IMR-90 (cell line): ENCODE measurements around the gene NAGPA. TPM values are rescaled to one million over a fixed set of nuclear protein-coding genes. Genes with fewer than 3 reads are reported as not detected.

ENCODE experiments used
- ATAC-seq: fragments of 200-7000 bp; cut with Tn5 transposase; 2 replicates; pipeline ENCODE4 v1.9.1; 2020; ENCODE audit warnings: low read depth, mild to moderate bottlenecking, moderate library complexity
- BruUV-seq: library from RNA; stranded (reverse); fragments of 400-500 nt; replicated peaks from 2 replicates; lab custom pipeline; 2021; lab: Mats Ljungman, UMichigan
- CTCF ChIA-PET: fragments of 300-600 bp; formaldehyde crosslinking; extraction: SDS; loops from one replicate; lab custom pipeline; 2021; ENCODE audit warnings: antibody characterized with exemption; lab: Yijun Ruan, JAX
- POLR2A ChIA-PET: fragments of 300-600 bp; sonication (Branson Sonifier 250); formaldehyde crosslinking; loops from one replicate; lab custom pipeline; 2022; ENCODE audit warnings: antibody characterized with exemption; ENCODE audit not compliant: unreplicated experiment; lab: Charles Lee
- DNase-seq: peaks from one replicate; pipeline ENCODE4 v3.0.0; 2013
- H2AFZ ChIP-seq: replicated peaks from 2 replicates; pipeline ENCODE3; 2013; ENCODE audit warnings: low read length, mild to moderate bottlenecking; ENCODE audit not compliant: poor library complexity
- H2AK5ac ChIP-seq: 2 replicates; pipeline ENCODE4 v1.6.1; 2013; ENCODE audit warnings: low read depth, low read length, inconsistent platforms
- H2AK9ac ChIP-seq: replicated peaks from 2 replicates; pipeline ENCODE3; 2013; ENCODE audit warnings: mild to moderate bottlenecking, low read depth, low read length, moderate library complexity; ENCODE audit not compliant: poor library complexity
- H2BK120ac ChIP-seq: 2 replicates; pipeline ENCODE4 v1.6.1; 2013; ENCODE audit warnings: low read depth, low read length, inconsistent platforms
- H2BK15ac ChIP-seq: 3 replicates; pipeline ENCODE4 v1.6.1; 2013; ENCODE audit warnings: low read depth, low read length, inconsistent platforms
- H2BK20ac ChIP-seq: 2 replicates; pipeline ENCODE4 v1.6.1; 2013; ENCODE audit warnings: low read depth, mild to moderate bottlenecking, inconsistent platforms, low read length, moderate library complexity
- H2BK5ac ChIP-seq: 2 replicates; pipeline ENCODE4 v1.6.1; 2013; ENCODE audit warnings: mild to moderate bottlenecking, low read depth, low read length, inconsistent platforms; ENCODE audit not compliant: poor library complexity, severe bottlenecking
- H3K14ac ChIP-seq: replicated peaks from 2 replicates; pipeline ENCODE4 v1.6.1; 2013; ENCODE audit warnings: low read depth, low read length, inconsistent platforms
- H3K18ac ChIP-seq: 2 replicates; pipeline ENCODE4 v1.6.1; 2013; ENCODE audit warnings: low read depth, low read length, control low read depth
- H3K23ac ChIP-seq: 2 replicates; pipeline ENCODE4 v1.6.1; 2013; ENCODE audit warnings: low read depth, low read length, inconsistent platforms
- H3K27ac ChIP-seq: 2 replicates; pipeline ENCODE4 v1.5.1; 2013; ENCODE audit warnings: mild to moderate bottlenecking, control low read depth, low read length; ENCODE audit not compliant: insufficient read depth
- H3K27me3 ChIP-seq: 2 replicates; pipeline ENCODE4 v1.6.1; 2013; ENCODE audit warnings: low read length; ENCODE audit not compliant: control insufficient read depth, insufficient read depth
- H3K36me3 ChIP-seq: 2 replicates; pipeline ENCODE4 v1.6.1; 2013; ENCODE audit warnings: low read length, mixed read lengths; ENCODE audit not compliant: control insufficient read depth, insufficient read depth
- H3K4ac ChIP-seq: 2 replicates; pipeline ENCODE4 v1.6.1; 2013; ENCODE audit warnings: low read depth, low read length, inconsistent platforms
- H3K4me1 ChIP-seq: 2 replicates; pipeline ENCODE4 v1.6.1; 2013; ENCODE audit warnings: low read length, mixed read lengths; ENCODE audit not compliant: control insufficient read depth, insufficient read depth
- H3K4me2 ChIP-seq: 2 replicates; pipeline ENCODE4 v1.6.1; 2013; ENCODE audit warnings: low read depth, mild to moderate bottlenecking, control low read depth, low read length, moderate library complexity
- H3K4me3 ChIP-seq: 2 replicates; pipeline ENCODE4 v1.5.1; 2013; ENCODE audit warnings: low read depth, mild to moderate bottlenecking, control low read depth, low read length, moderate library complexity; ENCODE audit not compliant: insufficient read depth
- H3K56ac ChIP-seq: 2 replicates; pipeline ENCODE4 v1.6.1; 2013; ENCODE audit warnings: low read length, inconsistent platforms; ENCODE audit not compliant: insufficient read depth; ENCODE audit errors: extremely low read depth
- H3K79me1 ChIP-seq, 2 experiments: 2 replicates each; pipeline ENCODE4 v1.6.1; 2013; ENCODE audit warnings: low read length in 2 of 2, inconsistent platforms in 1 of 2, low read depth in 1 of 2
- H3K9ac ChIP-seq: 2 replicates; pipeline ENCODE4 v1.6.1; 2013; ENCODE audit warnings: low read depth, low read length, control low read depth
- H3K9me1 ChIP-seq: 2 replicates; pipeline ENCODE4 v1.6.1; 2013; ENCODE audit warnings: low read length, inconsistent platforms; ENCODE audit not compliant: insufficient read depth
- H3K9me3 ChIP-seq: 2 replicates; pipeline ENCODE4 v1.6.1; 2013; ENCODE audit warnings: low read length; ENCODE audit not compliant: control insufficient read depth, insufficient read depth
- H4K20me1 ChIP-seq: 2 replicates; pipeline ENCODE4 v1.6.1; 2013; ENCODE audit warnings: low read length, inconsistent platforms; ENCODE audit not compliant: insufficient read depth
- H4K5ac ChIP-seq: 2 replicates; pipeline ENCODE4 v1.6.1; 2013; ENCODE audit warnings: mild to moderate bottlenecking, low read depth, low read length, control low read depth
- H4K8ac ChIP-seq, 2 experiments: 2 replicates each; pipeline ENCODE4 v1.6.1; 2013; ENCODE audit warnings: low read depth in 2 of 2, low read length in 2 of 2, control low read depth in 1 of 2, inconsistent platforms in 1 of 2
- H4K91ac ChIP-seq: 2 replicates; pipeline ENCODE4 v1.6.1; 2013; ENCODE audit warnings: low read depth, low read length, inconsistent platforms; ENCODE audit not compliant: insufficient read depth
- CEBPB ChIP-seq: IDR thresholded peaks from 2 replicates; pipeline ENCODE4 v1.6.1; 2012; ENCODE audit warnings: low read depth, low read length, improper control_type of control experiment
- MAFK ChIP-seq: IDR thresholded peaks from 2 replicates; pipeline ENCODE4 v1.6.1; 2012; ENCODE audit warnings: low read depth, low read length, improper control_type of control experiment
- NFE2L2 ChIP-seq: fragments of 150-350 bp; IDR thresholded peaks from 2 replicates; pipeline ENCODE4 v1.6.1; 2016; ENCODE audit warnings: low read depth, mild to moderate bottlenecking, low read length
- RCOR1 ChIP-seq: IDR thresholded peaks from 2 replicates; pipeline ENCODE4 v1.6.1; 2012; ENCODE audit warnings: mild to moderate bottlenecking, low read length, improper control_type of control experiment; ENCODE audit not compliant: insufficient replicate concordance
- RFX5 ChIP-seq: IDR thresholded peaks from 2 replicates; pipeline ENCODE4 v1.8.0; 2012; ENCODE audit warnings: low read depth, mild to moderate bottlenecking, low read length, moderate library complexity
- WGBS, 2 experiments: methylation state at CpG; one replicate each; pipeline versions ENCODE4 v1.1.5 to v1.1.7; 2013; ENCODE audit warnings: missing lambda C conversion rate in 2 of 2; ENCODE audit not compliant: insufficient read length in 1 of 2; ENCODE audit errors: extremely low coverage in 2 of 2; 5-methylcytosine and 5-hydroxymethylcytosine counted together
- dilution Hi-C: fragments of 300-500 bp; cut with HindIII; formaldehyde crosslinking; loops from one replicate; pipeline ENCODE4 v1.14.3; 2018; ENCODE audit warnings: low sequenced_read_pairs; ENCODE audit not compliant: unreplicated experiment
- in situ Hi-C: fragments of 300-500 bp; cut with MboI; formaldehyde crosslinking; loops from 3 replicates; pipeline ENCODE4 v1.14.3; 2019; ENCODE audit warnings: low sequenced_read_pairs, inconsistent platforms, mixed read lengths
- intact Hi-C: fragments of 100-400 bp; cut with micrococcal nuclease; formaldehyde crosslinking; loops from 2 replicates; pipeline ENCODE4 v1.10.0; 2022
- polyA plus RNA-seq, 3 experiments: library from polyadenylated mRNA; depleted of rRNA; stranded (reverse); fragments of >200 nt; gene quantifications; 2 replicates each; pipeline ENCODE4 v1.2.3, GENCODE V29; 2012; ENCODE audit warnings: low replicate concordance in 1 of 3
- total RNA-seq: library from RNA; depleted of rRNA; stranded (reverse); fragments of >200 nt; gene quantifications from 2 replicates; pipeline ENCODE4 v1.2.3, GENCODE V29; 2012
- TF ChIP-seq, protein P1 (sequence below): fragments of 150-350 bp; IDR thresholded peaks from 2 replicates; pipeline ENCODE4 v1.6.1; 2017; ENCODE audit warnings: mild to moderate bottlenecking, antibody characterized with exemption, low read length, low read depth

NAGPA gene
- total and polyA plus RNA-seq, 2 of the 4 experiments (the other 2 are of a cell fraction): 6.5 to 12.2 TPM

DNA sequence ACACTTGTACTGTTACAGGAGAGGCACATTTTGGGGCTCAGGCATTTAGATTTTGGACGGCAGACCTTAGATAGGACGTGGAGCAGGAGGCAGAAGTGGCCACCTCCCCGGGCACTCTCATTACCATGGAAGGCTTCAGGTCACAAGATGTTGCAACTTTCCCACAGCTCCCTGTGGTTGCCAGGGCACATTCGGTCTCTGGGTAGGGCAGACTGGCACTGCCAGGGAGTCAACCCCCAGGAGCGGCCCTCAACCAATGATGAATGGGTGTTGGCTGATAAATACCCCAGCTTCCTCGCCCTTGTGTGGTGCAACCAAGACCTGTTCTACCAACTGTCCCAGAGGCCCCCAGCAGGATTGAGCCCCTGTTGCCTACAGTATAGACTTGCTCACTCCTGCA, 11.2 kb downstream of the NAGPA start:
- Histone ChIP-seq H3K9me3 (no peaks in the 10 kb centered on the region), H3K18ac (no peak overlapping the region), H3K4me1 (no peaks in the 10 kb centered on the region), H3K56ac (no peak overlapping the region), H2AFZ (no peak overlapping the region), H2AK5ac (no peak overlapping the region), H2AK9ac (no peak overlapping the region), H3K79me1 (no peaks in the 10 kb centered on the region), H2BK5ac (no peak overlapping the region), H2BK15ac (no peak overlapping the region), H3K14ac (no peak overlapping the region), H2BK20ac (no peak overlapping the region), H3K27me3 (peaks cover 6% of the 10 kb centered on the region; the same call in 1 of the 2 replicates), H3K4me3 (no peak overlapping the region), H3K27ac (no peak overlapping the region), H4K91ac (no peak overlapping the region), H3K36me3 (no peaks in the 10 kb centered on the region), H4K20me1 (no peaks in the 10 kb centered on the region), H4K5ac (no peak overlapping the region), H2BK120ac (no peak overlapping the region), H3K9ac (no peak overlapping the region), H3K4ac (no peak overlapping the region), H3K4me2 (no peak overlapping the region), H4K8ac (no peak overlapping the region), H3K9me1 (no peaks in the 10 kb centered on the region), H3K23ac (no peak overlapping the region)
- in situ Hi-C loops: no loop called here
- no peak for DNase-seq
- dilution Hi-C loops: no loop called here
- CTCF ChIA-PET: no interaction called here
- WGBS, 2 experiments: 80% methylated on average over 1 of the region's 6 CpGs; no CpG with 5 or more reads in 1 of the 2 experiments
- POLR2A ChIA-PET: no interaction called here
- ATAC-seq: no peak
- TF ChIP-seq RFX5: no peak
- no peak for TF ChIP-seq RCOR1
- no peak for TF ChIP-seq CEBPB
- TF ChIP-seq MAFK: no peak
- no peak for TF ChIP-seq NFE2L2
- TF ChIP-seq, protein P1, sequence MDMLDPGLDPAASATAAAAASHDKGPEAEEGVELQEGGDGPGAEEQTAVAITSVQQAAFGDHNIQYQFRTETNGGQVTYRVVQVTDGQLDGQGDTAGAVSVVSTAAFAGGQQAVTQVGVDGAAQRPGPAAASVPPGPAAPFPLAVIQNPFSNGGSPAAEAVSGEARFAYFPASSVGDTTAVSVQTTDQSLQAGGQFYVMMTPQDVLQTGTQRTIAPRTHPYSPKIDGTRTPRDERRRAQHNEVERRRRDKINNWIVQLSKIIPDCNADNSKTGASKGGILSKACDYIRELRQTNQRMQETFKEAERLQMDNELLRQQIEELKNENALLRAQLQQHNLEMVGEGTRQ: no peak
- intact Hi-C loops: no loop called here
- no TSS peak for BruUV-seq
